SJCRH30 (cell line): ENCODE data around the gene PNLDC1. TPM values are rescaled to one million over a fixed set of nuclear protein-coding genes. Genes with fewer than 3 reads are reported as not detected.

Experiments
- DNase-seq, 2 experiments: peaks; one replicate each; pipeline ENCODE4 v3.0.0-alpha.2; 2015 to 2020
- H3K27ac ChIP-seq: fragments of 250-450 bp; sonication (Bioruptor Pico); 2 replicates; pipeline ENCODE4 v1.5.1; 2020; ENCODE audit warnings: mild to moderate bottlenecking, moderate library complexity
- H3K27me3 ChIP-seq: fragments of 250-450 bp; sonication (Bioruptor Pico); 2 replicates; pipeline ENCODE4 v1.5.1; 2020; ENCODE audit warnings: mild to moderate bottlenecking, moderate library complexity
- H3K36me3 ChIP-seq: fragments of 250-450 bp; sonication (Bioruptor Pico); 2 replicates; pipeline ENCODE4 v1.5.1; 2020; ENCODE audit warnings: mild to moderate bottlenecking, moderate library complexity
- H3K4me1 ChIP-seq: fragments of 250-450 bp; sonication (Bioruptor Pico); 2 replicates; pipeline ENCODE4 v1.5.1; 2020; ENCODE audit warnings: mild to moderate bottlenecking, moderate library complexity
- H3K4me3 ChIP-seq: fragments of 250-450 bp; sonication (Bioruptor Pico); 2 replicates; pipeline ENCODE4 v1.5.1; 2020; ENCODE audit warnings: mild to moderate bottlenecking, moderate library complexity
- H3K9me3 ChIP-seq: fragments of 250-450 bp; sonication (Bioruptor Pico); replicated peaks from 2 replicates; pipeline ENCODE4 v1.5.1; 2020; ENCODE audit warnings: mild to moderate bottlenecking, moderate library complexity
- total RNA-seq: library from RNA; depleted of rRNA; stranded (reverse); fragments of >200 nt; shearing (Covaris generic); gene quantifications from 2 replicates; pipeline ENCODE4 v1.2.3, GENCODE V29; 2014; rRNA removed

Gene PNLDC1
- total RNA-seq, result not detected in 2 replicates

GRCh38 chr6:159800141-159800865, at the start of gene PNLDC1:
TSS of gene PNLDC1 (plus strand) at chr6:159800276. CDS start at chr6:159800308, 32 bp downstream.
- no peak within 1 kb of the TSS for H3K27ac ChIP-seq
- no peaks in the 10 kb centered on the region for H3K9me3 ChIP-seq
- no peak for DNase-seq
- peaks cover 26% of the 10 kb centered on the region for H3K36me3 ChIP-seq
- no peaks in the 10 kb centered on the region for H3K27me3 ChIP-seq
- H3K4me1 ChIP-seq, result no peaks in the 10 kb centered on the region
- no peak within 1 kb of the TSS for H3K4me3 ChIP-seq

- no peaks in the 10 kb centered on the region for H3K9me3 ChIP-seq
- no peaks in the 10 kb centered on the region for H3K27me3 ChIP-seq
- H3K4me3 ChIP-seq, result no peak overlapping the region
- no peaks in the 10 kb centered on the region for H3K4me1 ChIP-seq
- DNase-seq, result no peak
- no peak overlapping the region for H3K27ac ChIP-seq
- H3K36me3 ChIP-seq, result peaks cover 84% of the 10 kb centered on the region
Measured at GRCh38 chr6:159751448-159751847, 48.6 kb upstream of the PNLDC1 start.

GRCh38 chr6:159753081-159753872, 46.8 kb upstream of the PNLDC1 start:
- Histone ChIP-seq H3K27ac (no peak overlapping the region), H3K4me1 (no peaks in the 10 kb centered on the region), H3K36me3 (peaks cover 83% of the 10 kb centered on the region), H3K9me3 (no peaks in the 10 kb centered on the region), H3K27me3 (no peaks in the 10 kb centered on the region), H3K4me3 (no peak overlapping the region)
- no peak for DNase-seq

GRCh38 chr6:159754401-159754800, 45.7 kb upstream of the PNLDC1 start:
- Histone ChIP-seq H3K27ac (no peak overlapping the region), H3K9me3 (no peaks in the 10 kb centered on the region), H3K27me3 (no peaks in the 10 kb centered on the region), H3K4me1 (no peaks in the 10 kb centered on the region), H3K36me3 (peaks cover 82% of the 10 kb centered on the region), H3K4me3 (no peak overlapping the region)
- DNase-seq, result no peak

- DNase-seq, result no peak
- Histone ChIP-seq H3K27me3 (no peaks in the 10 kb centered on the region), H3K27ac (no peak overlapping the region), H3K9me3 (no peaks in the 10 kb centered on the region), H3K4me3 (no peak overlapping the region), H3K36me3 (peaks cover 74% of the 10 kb centered on the region), H3K4me1 (peaks cover 7% of the 10 kb centered on the region)
Measured at GRCh38 chr6:159754959-159755914, 44.8 kb upstream of the PNLDC1 start.

GRCh38 chr6:159756508-159756907, 43.6 kb upstream of the PNLDC1 start:
- peaks cover 69% of the 10 kb centered on the region for H3K36me3 ChIP-seq

GRCh38 chr6:159758031-159759001, 41.8 kb upstream of the PNLDC1 start:
- peak in 1 of 2 experiments; percentile 26 for DNase-seq
- Histone ChIP-seq H3K27ac (no peak overlapping the region), H3K9me3 (no peaks in the 10 kb centered on the region), H3K36me3 (peaks cover 57% of the 10 kb centered on the region), H3K4me3 (no peak overlapping the region), H3K4me1 (peaks cover 19% of the 10 kb centered on the region), H3K27me3 (no peaks in the 10 kb centered on the region)

More at GRCh38 chr6:159756508-159756907, 43.6 kb upstream of the PNLDC1 start:
- Histone ChIP-seq H3K4me1 (peaks cover 16% of the 10 kb centered on the region), H3K4me3 (no peak overlapping the region), H3K27me3 (no peaks in the 10 kb centered on the region), H3K27ac (no peak overlapping the region), H3K9me3 (no peaks in the 10 kb centered on the region)
- DNase-seq, result no peak

- peaks cover 54% of the 10 kb centered on the region for H3K36me3 ChIP-seq
- H3K9me3 ChIP-seq, result no peaks in the 10 kb centered on the region
- no peak overlapping the region for H3K4me3 ChIP-seq
- H3K27me3 ChIP-seq, result no peaks in the 10 kb centered on the region
- H3K4me1 ChIP-seq, result peaks cover 19% of the 10 kb centered on the region
- DNase-seq, result peak in 1 of 2 experiments; percentile 21
- no peak overlapping the region for H3K27ac ChIP-seq
Measured at GRCh38 chr6:159759645-159760044, 40.4 kb upstream of the PNLDC1 start.

GRCh38 chr6:159760602-159761057, 39.4 kb upstream of the PNLDC1 start:
- peak overlapping the region; percentile 77; the same call in 1 of the 2 replicates for H3K27ac ChIP-seq
- H3K4me3 ChIP-seq, result peak overlapping the region; percentile 94
- DNase-seq, result peak; percentile 45 to 62
- peaks cover 19% of the 10 kb centered on the region for H3K4me1 ChIP-seq
- H3K27me3 ChIP-seq, result no peaks in the 10 kb centered on the region
- H3K36me3 ChIP-seq, result peaks cover 54% of the 10 kb centered on the region
- no peaks in the 10 kb centered on the region for H3K9me3 ChIP-seq

- peak overlapping the region; percentile 94 for H3K4me3 ChIP-seq
- peak overlapping the region; percentile 77 for H3K27ac ChIP-seq
- H3K36me3 ChIP-seq, result peaks cover 53% of the 10 kb centered on the region
- H3K9me3 ChIP-seq, result no peaks in the 10 kb centered on the region
- H3K27me3 ChIP-seq, result no peaks in the 10 kb centered on the region
- peaks cover 19% of the 10 kb centered on the region for H3K4me1 ChIP-seq
- DNase-seq, result peak; percentile 28 to 57
Measured at GRCh38 chr6:159761129-159761872, 38.8 kb upstream of the PNLDC1 start.

- no peaks in the 10 kb centered on the region for H3K27me3 ChIP-seq
- H3K4me3 ChIP-seq, result peak within 1 kb of the TSS; percentile 94
- DNase-seq, result peak; percentile 98 to 99
- H3K9me3 ChIP-seq, result no peaks in the 10 kb centered on the region
- peak within 1 kb of the TSS; percentile 77 for H3K27ac ChIP-seq
- peaks cover 55% of the 10 kb centered on the region for H3K36me3 ChIP-seq
- H3K4me1 ChIP-seq, result peaks cover 19% of the 10 kb centered on the region
Measured at GRCh38 chr6:159761873-159762680, 38.0 kb upstream of the PNLDC1 start, which contains the start of gene ACAT2. TSS of gene ACAT2 (plus strand) at chr6:159762045. CDS start at chr6:159762088, 43 bp downstream.

GRCh38 chr6:159762681-159763293, 37.3 kb upstream of the PNLDC1 start:
- peak overlapping the region; percentile 94 for H3K4me3 ChIP-seq
- H3K36me3 ChIP-seq, result peaks cover 55% of the 10 kb centered on the region
- DNase-seq, result no peak
- H3K4me1 ChIP-seq, result peaks cover 19% of the 10 kb centered on the region
- no peaks in the 10 kb centered on the region for H3K27me3 ChIP-seq
- H3K9me3 ChIP-seq, result no peaks in the 10 kb centered on the region
- H3K27ac ChIP-seq, result peak overlapping the region; percentile 77; the same call in 1 of the 2 replicates
